HG03354 (cell line): ENCODE data around the gene PLK1.
"Not testable (repeated sequence)": the region's sequence is repeated elsewhere in the genome, so short reads cannot be mapped to it uniquely, and the experiment has no call there.

Experiments
- ATAC-seq: cut with Tn5 transposase; IDR thresholded peaks from one replicate; pipeline ENCODE4 v1.9.1; 2021; ENCODE audit warnings: mild to moderate bottlenecking; ENCODE audit not compliant: unreplicated experiment, poor library complexity, severe bottlenecking

Gene PLK1

DNA sequence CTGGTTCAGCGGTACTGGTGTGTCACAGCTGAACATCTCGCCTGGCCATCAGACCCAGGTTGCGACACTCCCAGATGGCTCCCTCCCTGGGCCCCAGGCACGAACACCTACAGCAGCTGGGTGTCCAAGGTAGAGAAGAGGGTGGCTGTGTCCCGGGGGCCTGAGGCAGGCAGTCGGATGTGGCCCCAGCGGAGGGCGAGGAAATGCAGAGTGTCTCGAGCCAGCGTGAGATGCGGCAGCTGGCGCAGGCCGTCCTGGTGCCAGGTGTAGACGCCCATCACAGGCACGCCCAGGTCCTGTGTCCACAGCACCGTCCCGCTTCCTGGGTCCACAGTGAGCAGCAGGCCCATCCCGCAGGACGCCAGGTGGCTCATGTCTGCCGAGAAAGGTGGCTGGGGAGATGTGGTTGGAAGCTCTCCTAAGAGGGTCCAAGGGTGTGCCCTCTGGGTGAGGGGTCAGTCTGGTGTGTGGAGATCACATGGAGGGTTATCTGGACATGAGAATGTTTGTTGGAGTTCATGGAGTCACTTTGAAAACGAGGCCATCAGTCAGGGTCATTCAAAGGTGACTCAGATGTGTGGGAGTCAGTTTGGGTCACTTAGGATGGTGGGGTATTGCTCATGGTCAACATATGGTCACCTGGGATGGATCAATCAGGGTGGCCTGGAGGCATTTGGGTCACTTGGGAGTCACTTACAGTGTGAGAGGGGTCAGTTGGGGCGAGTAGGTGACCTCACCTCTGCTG lies 26.3 kb downstream of the PLK1 start:
- ATAC-seq = no peak

DNA sequence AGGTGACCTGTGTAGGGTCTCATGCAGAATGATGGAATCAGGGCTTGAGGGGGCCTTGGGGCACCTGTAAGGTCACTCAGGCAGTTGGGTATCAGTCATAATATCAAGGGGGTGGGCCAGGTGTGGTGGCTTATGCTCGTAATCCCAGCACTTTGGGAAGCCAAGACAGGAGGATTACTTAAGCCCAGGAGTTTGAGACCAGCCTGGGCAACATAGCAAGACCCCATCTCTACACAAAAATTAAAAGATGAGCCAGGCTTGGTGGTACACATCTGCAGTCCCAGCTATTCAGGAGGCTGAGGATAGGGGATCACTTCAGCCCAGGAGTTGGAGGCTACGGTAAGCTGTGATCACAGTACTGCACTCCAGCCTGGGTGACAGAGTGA lies 26.8 kb downstream of the PLK1 start:
- ATAC-seq = no peak

DNA sequence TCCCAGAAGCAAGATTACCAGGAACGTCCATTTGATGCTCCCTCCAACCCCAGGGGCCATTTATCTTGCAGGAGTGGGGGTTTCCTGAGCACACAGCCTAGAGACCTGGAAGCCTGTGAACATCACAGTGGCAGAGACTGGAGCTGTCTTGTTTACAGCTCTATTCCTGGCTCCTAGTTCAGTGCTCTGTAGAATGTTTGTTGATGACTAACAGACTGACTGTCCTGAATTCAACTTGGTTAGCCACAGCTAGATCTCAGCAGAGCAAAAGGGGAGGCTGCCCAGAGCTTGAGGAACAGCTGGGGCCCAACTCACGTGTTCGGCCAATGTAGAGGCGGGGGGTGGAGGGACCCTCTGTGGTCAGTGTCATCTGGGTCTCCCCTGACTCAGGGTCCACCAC lies 27.8 kb downstream of the PLK1 start:
- ATAC-seq = no peak

DNA sequence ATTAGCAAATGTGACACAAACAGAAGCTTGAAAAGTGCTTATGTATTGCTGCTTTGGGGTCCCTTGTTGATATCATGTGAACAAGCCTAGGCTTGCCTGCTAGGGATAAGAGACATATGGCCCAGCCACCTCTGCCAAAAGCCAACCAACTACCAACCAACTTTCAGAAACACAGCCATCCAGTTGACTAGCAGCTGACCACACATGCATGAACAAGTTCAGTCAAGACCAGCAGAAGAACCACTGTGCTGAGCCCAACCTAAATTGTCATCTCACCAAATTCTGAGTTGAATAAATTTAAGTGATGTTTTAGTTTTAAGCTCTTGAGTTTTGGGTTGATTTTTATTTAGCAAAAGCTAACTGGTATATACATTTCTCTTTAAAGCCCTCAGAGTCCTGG lies 30.8 kb downstream of the PLK1 start:
- no peak for ATAC-seq

DNA sequence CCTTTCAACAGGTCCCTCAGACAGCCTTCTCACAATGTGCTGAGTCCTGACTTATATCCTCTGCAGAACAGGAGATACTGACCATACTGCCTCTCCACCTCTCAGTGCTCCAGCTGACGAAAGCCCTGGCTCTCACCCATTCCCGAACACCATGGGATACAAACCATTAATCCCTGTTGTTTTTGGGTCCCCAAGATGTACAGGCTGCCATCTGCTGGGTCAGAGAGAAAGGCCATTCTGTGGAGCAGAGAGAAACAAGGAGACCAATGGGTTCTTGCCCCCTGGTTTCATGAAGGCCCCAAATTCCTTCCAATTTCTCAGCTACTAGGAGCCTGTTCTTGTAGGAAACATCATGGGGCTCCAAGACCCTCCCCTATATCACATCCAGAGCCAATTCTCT lies 31.3 kb downstream of the PLK1 start:
- no peak for ATAC-seq

DNA sequence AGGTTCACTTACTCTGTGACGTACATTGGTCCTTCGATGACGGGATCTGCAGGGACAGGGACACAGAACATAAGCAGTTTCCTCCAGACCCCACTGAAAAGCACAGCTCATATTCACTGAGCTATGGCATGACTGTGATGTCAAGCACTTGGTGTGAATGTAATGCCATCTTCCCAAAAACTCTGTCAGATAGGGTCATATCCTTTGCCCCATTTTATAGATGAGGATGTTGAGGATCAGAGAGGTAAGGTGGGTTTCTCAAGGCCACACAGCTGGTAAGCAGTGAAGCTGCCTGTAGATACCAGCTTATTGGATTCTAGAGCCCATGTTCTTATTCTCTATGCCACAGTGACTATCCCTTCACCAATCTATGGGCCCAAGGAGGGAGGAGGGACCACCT lies 31.8 kb downstream of the PLK1 start:
- no peak for ATAC-seq

DNA sequence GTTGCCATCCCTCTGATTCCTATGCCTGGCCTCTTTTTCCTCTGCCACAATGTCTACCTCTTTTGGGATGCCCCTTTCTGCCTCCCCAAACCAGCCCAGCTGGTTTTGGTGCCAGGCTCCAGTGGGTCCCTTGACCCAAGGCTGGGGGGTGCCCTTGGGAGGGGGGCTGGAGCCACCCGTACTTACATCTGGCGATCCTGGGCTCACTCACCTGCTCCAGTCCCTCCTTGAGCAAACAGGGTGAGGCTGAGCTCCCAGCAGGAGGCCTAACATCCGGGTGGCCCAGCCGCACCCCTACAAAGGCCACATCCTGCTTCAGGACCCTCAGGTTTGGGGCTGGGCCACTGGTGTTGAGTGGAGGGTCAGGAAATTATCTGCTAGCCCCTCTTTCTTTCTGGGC lies 33.1 kb downstream of the PLK1 start:
- no peak for ATAC-seq

DNA sequence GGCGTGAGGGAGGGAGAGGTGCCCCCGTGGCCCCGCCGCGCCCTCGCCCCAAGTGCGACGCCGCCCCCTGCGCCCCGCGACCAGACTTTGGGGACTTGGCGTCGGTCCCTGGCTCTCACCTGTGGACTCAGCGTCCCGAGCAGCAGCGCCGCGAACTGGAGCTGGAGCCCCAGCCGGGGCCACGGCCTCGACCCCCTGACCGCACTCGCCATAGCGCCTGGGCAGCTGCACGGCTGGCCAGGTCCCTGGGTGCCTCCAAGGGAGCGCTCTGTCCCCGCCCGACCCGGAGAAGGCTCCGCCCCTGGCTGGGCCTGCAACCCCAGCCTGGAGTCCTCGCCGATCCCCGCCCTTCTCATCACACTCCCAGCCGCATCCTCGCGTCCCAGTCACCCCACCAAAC lies 34.3 kb downstream of the PLK1 start, which contains the start of gene ERN2:
TSS of gene ERN2 (minus strand) at position 247 of the 400 bp plus-strand sequence. CDS start at position 212, 35 bp downstream.
- no peak for ATAC-seq

DNA sequence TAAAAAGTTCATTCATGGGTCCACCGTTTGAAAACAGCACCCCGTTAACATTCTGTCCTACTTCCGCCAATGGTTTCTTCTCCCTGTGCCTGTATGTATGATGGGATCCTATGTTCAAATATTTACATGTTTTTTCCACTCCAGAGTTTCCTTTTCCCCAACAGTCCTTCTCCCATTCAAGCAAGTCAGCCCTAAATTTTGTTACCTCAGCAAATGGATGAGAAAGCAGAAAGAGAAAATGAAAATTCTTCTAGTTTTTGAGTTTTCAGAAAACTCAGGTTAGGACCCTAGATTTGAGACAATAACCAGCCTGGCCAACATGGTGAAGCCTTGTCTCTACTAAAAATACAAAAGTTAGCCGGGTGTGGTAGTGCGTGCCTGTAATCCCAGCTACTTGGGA lies 37.8 kb downstream of the PLK1 start:
- ATAC-seq = no peak

DNA sequence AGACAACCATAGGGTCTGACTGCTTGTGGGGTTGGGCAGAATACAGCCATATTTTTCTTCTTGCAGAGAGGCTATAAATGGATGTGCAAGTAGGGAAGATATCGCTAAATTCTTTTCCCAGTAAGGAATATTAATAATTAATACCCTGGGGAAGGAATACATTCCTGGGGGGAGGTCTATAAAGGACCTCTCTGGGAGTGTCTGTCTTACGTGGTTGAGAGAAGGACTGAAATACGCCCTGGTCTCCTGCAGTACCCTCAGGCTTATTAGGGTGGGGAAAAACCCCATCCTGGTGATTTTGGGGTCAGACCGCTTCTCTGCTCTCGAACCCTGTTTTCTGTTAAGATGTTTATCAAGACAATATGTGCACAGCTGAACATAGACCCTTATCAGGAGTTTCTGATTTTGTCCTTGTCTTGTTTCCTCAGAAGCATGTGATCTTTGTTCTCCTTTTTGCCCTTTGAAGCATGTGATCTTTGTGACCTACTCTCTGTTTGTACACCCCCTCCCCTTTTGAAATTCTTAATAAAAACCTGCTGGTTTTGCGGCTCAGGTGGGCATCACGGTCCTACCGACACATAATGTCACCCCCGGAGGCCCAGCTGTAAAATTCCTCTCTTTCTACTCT lies 44.0 kb downstream of the PLK1 start:
- ATAC-seq = not testable (repeated sequence)

DNA sequence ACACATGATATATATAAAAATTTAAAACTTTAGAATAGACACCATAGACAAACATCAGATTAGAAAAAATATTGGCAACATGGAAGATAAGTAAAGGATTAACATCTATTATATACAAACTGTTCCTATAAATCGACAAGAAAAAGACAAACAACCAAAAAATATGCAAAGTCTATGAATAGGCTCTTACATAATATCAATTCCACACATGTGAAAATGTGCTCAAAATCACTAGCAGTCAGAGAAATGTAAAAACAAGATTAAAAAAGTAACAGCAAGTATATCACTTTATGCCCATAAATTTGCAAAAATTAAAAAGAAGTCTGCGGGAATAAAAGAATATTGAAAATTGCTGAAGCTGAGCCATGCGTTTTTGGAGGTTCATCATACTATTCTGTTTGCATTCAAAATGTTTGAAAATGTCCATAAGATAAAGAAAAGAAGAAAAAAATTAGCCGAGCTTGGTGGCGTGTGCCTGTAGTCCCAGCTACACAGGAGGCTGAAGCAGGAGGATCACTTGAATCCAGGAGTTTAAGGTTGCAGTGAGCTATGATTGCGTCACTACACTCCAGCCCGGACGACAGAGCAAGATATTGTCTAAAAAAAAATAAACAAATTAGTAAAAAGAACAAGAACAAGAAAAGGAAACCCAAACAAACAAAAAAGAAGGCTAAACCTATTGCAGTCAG lies 45.6 kb downstream of the PLK1 start:
- ATAC-seq = no peak

DNA sequence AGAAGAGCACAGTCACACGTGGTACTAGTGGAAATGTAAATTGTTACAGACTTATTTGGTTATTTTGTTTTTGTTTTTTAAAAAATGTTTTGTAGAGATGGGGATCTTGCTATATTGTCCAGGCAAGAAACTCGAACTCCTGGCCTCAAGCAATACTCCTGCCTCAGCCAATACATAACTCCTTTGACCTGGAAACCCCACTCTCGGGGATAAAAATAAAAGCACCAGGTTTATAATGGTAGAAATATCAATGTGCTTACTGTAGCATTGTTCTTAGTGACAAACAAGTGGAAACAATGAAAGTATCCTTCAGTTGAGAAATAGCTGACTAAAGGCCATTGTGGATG lies 46.1 kb downstream of the PLK1 start:
- no peak for ATAC-seq

DNA sequence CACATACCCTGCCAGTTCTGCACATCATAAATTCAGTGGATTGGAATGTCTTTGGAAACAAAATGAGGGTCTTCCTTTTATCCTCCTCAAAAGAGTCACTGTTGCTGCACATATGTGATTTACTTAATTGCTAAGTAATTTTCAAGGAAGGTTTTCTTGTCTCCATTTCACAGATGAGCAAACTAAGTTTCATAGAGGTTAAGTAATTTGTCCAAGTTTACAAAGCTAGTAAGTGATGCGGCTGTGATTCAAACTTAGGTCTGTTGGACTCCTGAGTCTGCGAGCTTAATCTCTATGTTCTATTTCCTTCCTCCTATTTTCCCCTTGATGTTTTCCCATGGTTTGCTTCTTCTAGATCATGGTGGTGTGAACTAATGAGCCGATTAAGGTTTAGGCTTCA lies 48.0 kb downstream of the PLK1 start:
- ATAC-seq = no peak

DNA sequence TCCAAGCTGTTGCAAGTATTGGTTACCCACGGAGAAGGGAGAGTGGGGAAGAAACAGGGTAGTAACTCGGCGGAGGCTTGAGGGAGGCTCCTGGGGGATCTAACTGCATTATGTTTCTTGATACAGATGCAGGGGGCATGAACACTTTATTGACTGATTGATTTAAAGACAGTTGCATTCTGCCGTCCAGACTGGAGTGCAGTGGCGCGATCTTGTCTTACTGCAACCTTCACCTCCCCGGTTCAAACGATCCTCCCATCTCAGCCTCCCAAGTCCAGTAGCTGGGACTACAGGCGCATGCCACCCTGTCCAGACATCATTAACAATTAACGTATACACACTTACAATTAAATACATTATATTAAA lies 49.4 kb downstream of the PLK1 start:
- ATAC-seq = no peak

DNA sequence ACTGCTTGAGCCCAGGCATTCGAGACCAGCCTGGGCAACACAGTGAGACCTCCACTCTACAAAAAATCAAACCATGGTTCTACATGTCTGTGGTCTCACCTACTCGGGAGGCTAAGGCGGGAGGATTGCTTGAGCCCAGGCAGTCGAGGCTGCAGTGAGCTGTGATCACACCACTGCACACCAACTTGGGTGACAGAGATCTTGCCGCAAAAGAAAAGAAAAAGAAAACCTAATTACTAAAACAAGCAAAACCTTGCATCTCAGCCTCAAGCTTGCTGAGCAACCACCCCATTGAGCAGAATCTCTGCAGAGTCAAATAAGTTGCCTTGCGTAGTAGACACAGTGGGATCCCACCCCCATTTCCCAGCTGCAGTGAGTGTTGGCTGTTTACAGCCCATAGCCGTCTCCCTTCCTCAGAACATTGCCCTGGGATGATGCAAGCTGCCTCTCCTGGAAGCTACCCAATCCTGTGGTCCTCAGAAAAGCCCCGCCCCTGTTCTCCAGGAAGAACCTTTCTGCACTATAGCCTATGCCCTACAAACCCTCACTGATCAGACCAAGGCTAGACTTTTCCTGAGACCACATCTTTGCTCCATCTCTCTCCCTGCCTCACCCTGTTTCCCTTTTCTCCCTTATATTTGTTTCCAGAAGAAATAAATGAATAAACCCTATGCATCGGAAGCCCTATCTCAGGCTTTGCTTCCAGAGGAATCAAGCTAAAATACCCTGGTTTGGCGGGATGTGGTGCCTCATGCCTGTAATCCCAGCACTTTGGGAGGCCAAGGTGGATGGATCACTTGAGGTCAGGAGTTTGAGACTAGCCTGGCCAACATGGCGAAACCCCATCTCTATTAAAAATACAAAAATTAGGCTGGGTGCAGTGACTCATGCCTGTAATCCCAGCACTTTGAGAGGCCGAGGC lies 51.1 kb downstream of the PLK1 start:
- ATAC-seq = no peak

DNA sequence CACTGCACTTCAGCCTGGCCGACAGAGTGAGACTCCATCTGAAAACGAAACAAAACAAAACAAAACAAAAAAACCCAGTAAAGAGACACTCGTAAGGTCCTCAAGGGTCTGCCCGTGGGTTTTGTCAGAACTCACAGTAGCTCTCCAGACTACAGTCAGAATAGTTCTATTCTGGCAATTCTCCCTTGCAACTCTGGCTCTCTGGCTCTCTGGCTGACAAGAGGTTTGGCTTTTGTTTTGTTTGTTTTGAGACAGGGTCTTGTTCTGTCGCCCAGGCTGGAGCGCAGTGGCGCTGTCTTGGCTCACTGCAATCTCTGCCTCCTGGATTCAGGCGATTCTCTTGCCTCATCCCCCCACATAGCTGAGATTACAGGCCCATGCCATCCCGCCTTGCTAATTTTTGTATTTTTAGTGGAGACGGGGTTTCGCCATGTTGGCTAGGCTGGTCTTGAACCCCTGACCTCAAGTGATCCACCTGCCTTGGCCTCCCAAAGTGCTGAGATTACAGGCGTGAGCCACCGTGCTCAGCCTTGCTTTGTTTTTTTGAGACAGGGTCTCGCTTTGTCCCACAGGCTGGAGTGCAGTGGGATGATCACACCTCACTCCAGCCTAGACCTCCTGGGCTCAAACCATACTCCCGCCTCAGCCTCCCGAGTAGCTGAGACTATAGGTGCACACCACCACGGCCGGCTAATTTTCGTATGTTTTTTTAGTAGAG lies 55.6 kb downstream of the PLK1 start:
- ATAC-seq = no peak

DNA sequence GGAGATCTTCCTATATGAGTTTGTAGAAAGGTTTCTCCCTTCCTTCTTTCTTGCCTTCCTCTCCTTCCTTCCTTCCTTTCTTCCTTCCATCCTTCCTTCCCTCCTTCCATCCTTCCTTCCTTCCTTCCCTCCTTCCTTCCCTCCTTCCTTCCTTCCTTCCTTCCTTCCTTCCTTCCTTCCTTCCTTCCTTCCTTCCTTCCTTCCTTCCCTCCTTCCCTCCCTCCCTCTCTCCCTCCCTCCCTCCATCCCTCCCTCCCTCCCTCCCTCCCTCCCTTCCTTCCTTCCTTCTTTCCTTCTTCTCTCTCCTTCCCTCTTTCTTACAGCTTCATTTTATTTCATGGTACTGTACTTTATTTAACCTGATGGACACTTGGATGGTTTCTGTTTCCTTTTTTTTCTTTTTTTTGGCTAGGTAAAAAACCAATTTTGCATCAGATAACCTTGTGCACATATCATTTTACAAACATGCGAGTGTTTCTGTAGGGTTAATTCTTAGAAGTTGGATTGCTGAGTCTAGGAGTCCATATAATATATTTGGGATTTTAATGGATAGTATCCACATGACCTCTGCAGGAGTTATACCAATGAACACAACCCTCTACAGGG lies 58.8 kb downstream of the PLK1 start:
- not testable (repeated sequence) for ATAC-seq

DNA sequence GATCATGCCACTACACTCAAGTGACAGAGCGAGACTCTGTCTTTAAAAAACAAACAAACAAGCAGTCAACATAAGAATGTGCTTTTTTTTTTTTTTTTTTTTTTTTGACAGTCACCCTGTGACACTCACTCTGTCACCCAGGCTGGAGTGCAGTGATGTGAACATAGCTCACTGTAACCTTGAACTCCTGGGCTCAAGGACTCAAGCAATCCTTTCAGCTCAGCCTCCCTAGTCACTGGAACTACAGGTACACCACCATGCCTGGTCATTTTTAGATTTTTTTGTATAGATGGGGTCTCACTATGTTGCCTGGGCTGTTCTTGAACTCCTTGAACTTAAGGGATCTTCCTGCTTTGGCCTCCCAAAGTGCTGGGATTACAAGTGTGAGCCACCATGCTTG lies 60.8 kb downstream of the PLK1 start:
- ATAC-seq = no peak
